Peyer's patch (tissue), 4 donors: ENCODE results near the gene NEB.

ENCODE experiments used
- POLR2A ChIP-seq, 2 donors: fragments of 450-650 bp; IDR thresholded peaks; one replicate each; pipeline ENCODE4 v1.5.1; 2017; ENCODE audit warnings: antibody characterized with exemption in 2 of 2, mild to moderate bottlenecking in 2 of 2, moderate library complexity in 2 of 2
- TF ChIP-seq, protein P1 (sequence below), 6 experiments: fragments of 450-650 bp in 4 of 6; fragments of 200-600 bp in 2 of 6; sonication (generic) in 1 of 6; IDR thresholded peaks; one replicate each; pipeline ENCODE4 v1.5.1; 2017 to 2019; ENCODE audit warnings: antibody characterized with exemption in 6 of 6, mild to moderate bottlenecking in 3 of 6, moderate library complexity in 1 of 6

- TF ChIP-seq, protein P1, sequence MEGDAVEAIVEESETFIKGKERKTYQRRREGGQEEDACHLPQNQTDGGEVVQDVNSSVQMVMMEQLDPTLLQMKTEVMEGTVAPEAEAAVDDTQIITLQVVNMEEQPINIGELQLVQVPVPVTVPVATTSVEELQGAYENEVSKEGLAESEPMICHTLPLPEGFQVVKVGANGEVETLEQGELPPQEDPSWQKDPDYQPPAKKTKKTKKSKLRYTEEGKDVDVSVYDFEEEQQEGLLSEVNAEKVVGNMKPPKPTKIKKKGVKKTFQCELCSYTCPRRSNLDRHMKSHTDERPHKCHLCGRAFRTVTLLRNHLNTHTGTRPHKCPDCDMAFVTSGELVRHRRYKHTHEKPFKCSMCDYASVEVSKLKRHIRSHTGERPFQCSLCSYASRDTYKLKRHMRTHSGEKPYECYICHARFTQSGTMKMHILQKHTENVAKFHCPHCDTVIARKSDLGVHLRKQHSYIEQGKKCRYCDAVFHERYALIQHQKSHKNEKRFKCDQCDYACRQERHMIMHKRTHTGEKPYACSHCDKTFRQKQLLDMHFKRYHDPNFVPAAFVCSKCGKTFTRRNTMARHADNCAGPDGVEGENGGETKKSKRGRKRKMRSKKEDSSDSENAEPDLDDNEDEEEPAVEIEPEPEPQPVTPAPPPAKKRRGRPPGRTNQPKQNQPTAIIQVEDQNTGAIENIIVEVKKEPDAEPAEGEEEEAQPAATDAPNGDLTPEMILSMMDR (IDR thresholded peaks at IDR 0.05): no peak
- no peak for TF ChIP-seq POLR2A (IDR thresholded peaks at IDR 0.05)
Observed at GRCh38 chr2:151681051-151681450, 53.2 kb downstream of the NEB start.
